RWPE1 (cell line): ENCODE measurements around the gene ABCA1.

ENCODE experiments used
- CTCF ChIA-PET: fragments of 350-600 bp; sonication (Branson Sonifier 250); formaldehyde crosslinking; extraction: SDS; loops from one replicate; lab custom pipeline; 2021; lab: Yijun Ruan, JAX
- POLR2A ChIA-PET: fragments of 400-600 bp; formaldehyde crosslinking; extraction: SDS; loops from one replicate; lab custom pipeline; 2020; ENCODE audit warnings: antibody characterized with exemption; ENCODE audit not compliant: low non-redundant PET; lab: Yijun Ruan, JAX
- DNase-seq: peaks from one replicate; pipeline ENCODE4 v3.0.0; 2012; ENCODE audit warnings: low spot score
- H3K27ac ChIP-seq: fragments of 450-650 bp; 2 replicates; pipeline ENCODE4 v1.5.1; 2017
- TF ChIP-seq, protein P1 (sequence below): fragments of 450-650 bp; conservative IDR thresholded peaks from 2 replicates; pipeline ENCODE4 v1.5.1; 2017; ENCODE audit warnings: low read depth, mild to moderate bottlenecking

ABCA1 gene

DNA sequence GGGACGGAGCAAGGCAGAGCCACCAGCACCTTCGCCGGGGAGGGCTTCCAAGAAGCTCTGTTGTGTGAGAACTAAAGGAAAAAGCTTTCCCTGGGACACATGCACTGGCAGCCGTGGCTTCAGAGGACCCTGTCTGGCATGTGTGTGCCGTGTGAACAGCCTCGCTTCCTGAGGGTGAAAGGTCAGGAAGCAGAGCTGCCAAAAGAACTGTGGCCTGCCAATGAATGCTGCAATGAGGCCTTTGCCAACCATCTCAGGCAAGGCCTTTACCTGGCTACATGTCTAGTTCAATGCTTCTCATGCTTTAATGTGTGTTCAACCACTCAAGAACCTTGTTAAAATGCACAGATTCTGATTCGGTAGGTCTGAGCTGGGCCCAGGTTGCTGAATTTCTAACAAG, 110.5 kb downstream of the ABCA1 start:
- ChIA-PET POLR2A (no interaction called here), CTCF (no interaction called here)
- DNase-seq: no peak
- H3K27ac ChIP-seq: no peak overlapping the region
- TF ChIP-seq, protein P1, sequence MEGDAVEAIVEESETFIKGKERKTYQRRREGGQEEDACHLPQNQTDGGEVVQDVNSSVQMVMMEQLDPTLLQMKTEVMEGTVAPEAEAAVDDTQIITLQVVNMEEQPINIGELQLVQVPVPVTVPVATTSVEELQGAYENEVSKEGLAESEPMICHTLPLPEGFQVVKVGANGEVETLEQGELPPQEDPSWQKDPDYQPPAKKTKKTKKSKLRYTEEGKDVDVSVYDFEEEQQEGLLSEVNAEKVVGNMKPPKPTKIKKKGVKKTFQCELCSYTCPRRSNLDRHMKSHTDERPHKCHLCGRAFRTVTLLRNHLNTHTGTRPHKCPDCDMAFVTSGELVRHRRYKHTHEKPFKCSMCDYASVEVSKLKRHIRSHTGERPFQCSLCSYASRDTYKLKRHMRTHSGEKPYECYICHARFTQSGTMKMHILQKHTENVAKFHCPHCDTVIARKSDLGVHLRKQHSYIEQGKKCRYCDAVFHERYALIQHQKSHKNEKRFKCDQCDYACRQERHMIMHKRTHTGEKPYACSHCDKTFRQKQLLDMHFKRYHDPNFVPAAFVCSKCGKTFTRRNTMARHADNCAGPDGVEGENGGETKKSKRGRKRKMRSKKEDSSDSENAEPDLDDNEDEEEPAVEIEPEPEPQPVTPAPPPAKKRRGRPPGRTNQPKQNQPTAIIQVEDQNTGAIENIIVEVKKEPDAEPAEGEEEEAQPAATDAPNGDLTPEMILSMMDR: no peak

DNA sequence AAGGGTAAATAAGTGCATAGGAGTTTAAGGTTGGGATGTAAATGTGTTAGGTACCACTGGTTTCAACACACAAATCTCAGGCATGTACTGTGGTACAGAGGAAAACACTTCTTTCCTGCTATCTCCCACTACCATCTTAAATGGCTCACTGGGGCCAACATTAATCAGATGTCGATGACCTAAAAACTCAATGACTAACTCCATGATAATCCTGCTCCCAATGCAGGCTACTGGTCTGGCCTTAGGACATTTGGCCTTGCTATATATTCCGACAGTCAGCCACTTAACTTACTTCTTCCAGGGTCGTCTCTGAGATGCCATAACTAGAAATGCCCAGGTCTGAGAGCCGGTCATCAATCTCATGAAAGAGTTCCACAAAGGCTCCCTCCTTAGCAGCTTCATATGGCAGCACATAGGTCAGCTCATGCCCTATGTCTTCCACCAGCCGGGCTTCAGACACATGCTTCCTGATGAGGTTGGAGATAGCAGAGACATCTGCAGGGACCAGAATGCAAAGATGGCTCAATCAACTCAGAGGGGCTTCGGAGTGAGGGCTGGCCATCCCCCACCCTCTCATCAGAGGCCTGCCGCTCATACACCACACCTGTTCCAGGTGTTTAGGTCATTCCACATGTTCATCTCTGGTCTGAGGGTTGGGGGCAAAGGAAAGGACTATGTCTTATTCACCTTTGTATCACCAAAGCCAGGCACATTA, 111.9 kb downstream of the ABCA1 start:
- H3K27ac ChIP-seq: no peak overlapping the region
- TF ChIP-seq, protein P1: no peak
- ChIA-PET POLR2A (no interaction called here), CTCF (no interaction called here)
- no peak for DNase-seq

GRCh38 chr9:104810421-104811339, 117.3 kb downstream of the ABCA1 start:
- TF ChIP-seq, protein P1: no peak
- CTCF ChIA-PET: no interaction called here
- H3K27ac ChIP-seq: peak overlapping the region; percentile 77
- peak; percentile 60 for DNase-seq
- POLR2A ChIA-PET: no interaction called here

- ChIA-PET POLR2A (no interaction called here), CTCF (interaction anchor here (1.4 kb wide), 1 partner anchor 8 kb away, joined by 3 read pairs; no protein-coding TSS in a partner anchor)
- DNase-seq: peak; percentile 25
- H3K27ac ChIP-seq: no peak overlapping the region
- TF ChIP-seq, protein P1: no peak
Measured at GRCh38 chr9:104808035-104808614, 119.8 kb downstream of the ABCA1 start.

- CTCF ChIA-PET: interaction anchor here (0.7 kb wide), 1 partner anchor 398 kb away, joined by 7 read pairs; no protein-coding TSS in a partner anchor
- TF ChIP-seq, protein P1: no peak
- POLR2A ChIA-PET: no interaction called here
- DNase-seq: peak; percentile 30
- H3K27ac ChIP-seq: peak overlapping the region; percentile 59
Measured at GRCh38 chr9:104805441-104805840, 122.5 kb downstream of the ABCA1 start.

DNA sequence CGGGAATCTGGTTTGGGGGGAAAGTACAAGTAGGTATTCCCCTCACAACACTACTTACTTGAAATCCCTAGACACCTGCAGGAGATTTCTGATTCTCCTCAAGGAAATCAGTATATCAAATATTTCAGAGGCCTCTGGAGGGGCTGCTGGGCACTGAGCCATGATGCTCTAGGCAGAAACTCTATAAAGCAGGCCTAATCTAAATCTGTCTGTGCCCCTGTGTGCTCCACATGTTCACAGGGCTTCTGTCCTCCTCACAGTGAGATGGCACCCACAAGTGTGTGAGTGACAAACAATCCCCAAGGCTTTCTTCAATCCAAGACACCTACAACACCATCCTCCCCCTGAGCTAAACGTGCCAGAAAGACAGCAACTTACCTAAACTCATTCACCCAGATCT, 125.0 kb downstream of the ABCA1 start:
- POLR2A ChIA-PET: no interaction called here
- TF ChIP-seq, protein P1: no peak
- no peak for DNase-seq
- no peak overlapping the region for H3K27ac ChIP-seq
- CTCF ChIA-PET: no interaction called here
